ENCODE data around the gene RHEB.
A peak's percentile ranks its signal among the peaks of the same experiment; 100 is the strongest.

Gene RHEB

GRCh38 chr7:151460474-151460855, 59.2 kb downstream of the RHEB start:
- peak overlapping the region; percentile 39 for H3K27ac ChIP-seq
- TF ChIP-seq ZFX (IDR thresholded peaks at IDR 0.05; ENCODE audit: borderline replicate concordance) (no peak), CTCF (IDR thresholded peaks at IDR 0.05) (no peak)

DNA sequence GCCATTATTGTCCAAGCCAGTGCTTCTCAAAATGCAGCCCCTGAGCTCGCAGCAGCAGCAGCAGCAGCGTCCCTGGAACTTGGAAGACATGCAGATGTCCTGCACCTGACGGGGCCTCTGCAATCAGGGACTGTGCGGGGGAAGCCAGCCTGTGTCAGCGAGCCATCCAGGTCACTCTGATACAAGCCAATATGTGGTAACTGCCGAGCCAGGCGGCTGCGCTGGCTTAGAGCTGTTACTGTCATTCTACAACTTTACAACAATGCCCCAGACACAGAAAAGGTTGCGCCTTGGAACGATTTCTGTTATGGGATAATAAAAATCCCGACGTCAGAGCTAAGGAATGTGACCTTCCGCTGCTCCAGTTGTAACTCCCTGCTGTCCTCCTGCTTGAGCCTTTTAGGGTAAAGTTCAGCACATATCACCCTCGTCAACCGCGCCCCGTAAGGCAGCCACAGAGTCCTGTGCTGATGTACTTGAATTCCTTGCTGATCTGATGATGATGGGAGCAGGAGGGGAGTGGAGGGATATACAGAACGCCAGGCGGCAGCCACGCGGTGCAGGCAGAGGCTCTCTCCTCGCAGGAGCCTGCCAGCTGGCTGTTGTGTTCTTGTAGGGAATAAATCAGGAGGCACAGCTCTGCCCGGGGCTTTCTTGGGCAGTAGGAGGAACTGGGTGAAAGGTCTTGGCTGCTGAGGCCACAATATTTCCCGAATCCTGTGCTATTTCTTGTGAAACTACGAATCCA, 59.8 kb downstream of the RHEB start:
- TF ChIP-seq CTCF (IDR thresholded peaks at IDR 0.05), result peak; percentile 32
- no peak for TF ChIP-seq ZFX (IDR thresholded peaks at IDR 0.05; ENCODE audit: borderline replicate concordance)
- H3K27ac ChIP-seq, result peak overlapping the region; percentile 39

DNA sequence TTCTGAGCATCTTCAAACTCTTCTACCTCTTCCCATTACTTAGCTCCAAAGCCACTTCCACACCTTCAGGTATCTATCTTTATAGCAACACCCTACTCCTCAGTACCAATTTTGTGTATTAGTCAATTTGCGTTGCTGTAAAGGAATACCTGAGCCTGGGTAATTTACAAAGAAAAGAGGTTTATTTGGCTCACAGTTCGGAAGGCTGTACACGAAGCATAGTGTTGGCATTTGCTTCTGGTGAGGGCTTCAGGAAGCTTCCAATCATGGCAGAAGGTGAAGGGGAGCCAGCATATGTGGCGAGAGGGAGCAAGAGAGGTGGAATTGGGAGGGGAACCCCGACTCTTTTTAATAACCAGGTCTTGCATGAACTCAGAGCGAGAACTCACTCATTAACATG, 62.2 kb downstream of the RHEB start:
- no peak overlapping the region for H3K27ac ChIP-seq
- TF ChIP-seq ZFX (IDR thresholded peaks at IDR 0.05; ENCODE audit: borderline replicate concordance) (no peak), CTCF (IDR thresholded peaks at IDR 0.05) (no peak)

DNA sequence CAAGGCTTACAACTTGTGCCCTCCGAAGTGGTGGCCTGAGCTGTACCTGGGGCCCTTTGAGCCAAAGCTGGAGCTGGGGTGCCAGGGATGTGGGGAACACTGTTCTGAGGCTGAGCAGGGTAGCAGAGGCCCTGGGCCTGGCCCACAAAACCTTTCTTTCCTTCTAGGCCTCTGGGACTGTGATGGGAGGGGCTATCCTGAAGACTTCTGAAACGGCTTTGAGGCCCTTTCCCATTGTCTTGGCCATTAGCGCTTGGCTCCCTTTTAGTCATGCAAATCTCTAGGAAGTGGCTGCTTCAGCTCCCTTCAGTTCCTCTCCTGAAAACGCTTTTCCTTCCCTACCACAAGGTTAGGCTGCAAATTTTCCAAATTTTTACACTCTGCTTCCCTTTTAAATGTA, 62.9 kb downstream of the RHEB start:
- H3K27ac ChIP-seq, result no peak overlapping the region
- no peak for TF ChIP-seq CTCF (IDR thresholded peaks at IDR 0.05)
- no peak for TF ChIP-seq ZFX (IDR thresholded peaks at IDR 0.05; ENCODE audit: borderline replicate concordance)

- TF ChIP-seq CTCF (IDR thresholded peaks at IDR 0.05) (no peak), ZFX (IDR thresholded peaks at IDR 0.05; ENCODE audit: borderline replicate concordance) (no peak)
- no peak overlapping the region for H3K27ac ChIP-seq
These were observed 63.4 kb downstream of the RHEB start for GRCh38 chr7:151456276-151456675.

DNA sequence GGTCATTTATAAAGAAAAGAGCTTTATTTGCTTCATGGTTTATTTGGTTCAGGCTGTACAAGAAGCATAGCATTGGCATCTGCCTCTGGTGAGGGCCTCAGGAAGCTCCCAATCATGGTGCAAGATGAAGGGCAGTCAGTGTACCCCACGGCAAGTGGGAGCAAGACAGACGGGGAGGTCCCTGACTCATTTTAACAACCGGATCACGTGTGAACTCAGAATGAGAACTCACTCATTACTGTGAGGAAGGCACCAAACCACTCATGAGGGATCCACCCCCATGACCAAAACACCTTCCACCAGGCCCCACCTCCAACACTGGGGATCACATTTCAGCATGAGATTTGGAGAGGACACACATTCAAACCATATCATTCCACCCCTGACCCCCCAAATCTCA, 64.0 kb downstream of the RHEB start:
- TF ChIP-seq CTCF (IDR thresholded peaks at IDR 0.05), result no peak
- TF ChIP-seq ZFX (IDR thresholded peaks at IDR 0.05; ENCODE audit: borderline replicate concordance), result no peak
- H3K27ac ChIP-seq, result no peak overlapping the region

GRCh38 chr7:151454932-151455530, 64.7 kb downstream of the RHEB start:
- no peak for TF ChIP-seq ZFX (IDR thresholded peaks at IDR 0.05; ENCODE audit: borderline replicate concordance)
- no peak for TF ChIP-seq CTCF (IDR thresholded peaks at IDR 0.05)

More at GRCh38 chr7:151454932-151455530, 64.7 kb downstream of the RHEB start:
- no peak overlapping the region for H3K27ac ChIP-seq
